Mucosa of descending colon (tissue), 3 donors: ENCODE measurements around the gene OR4A16. TPM values are rescaled to one million over a fixed set of nuclear protein-coding genes. Genes with fewer than 3 reads are reported as not detected.

ENCODE experiments used
- ATAC-seq: fragments of 200-7000 bp; cut with Tn5 transposase; one replicate; pipeline ENCODE4 v1.9.1; 2020; ENCODE audit warnings: mild to moderate bottlenecking, moderate library complexity
- DNase-seq, 3 donors: peaks; one replicate each; pipeline ENCODE4 v3.0.0-alpha.2; 2020
- H3K36me3 ChIP-seq: fragments of 200-600 bp; one replicate; pipeline ENCODE4 v1.8.0; 2021; ENCODE audit warnings: low read depth, mild to moderate bottlenecking
- H3K4me1 ChIP-seq: fragments of 200-600 bp; one replicate; pipeline ENCODE4 v1.8.0; 2021; ENCODE audit warnings: low read depth, mild to moderate bottlenecking
- H3K4me3 ChIP-seq: fragments of 200-600 bp; one replicate; pipeline ENCODE4 v1.8.0; 2021; ENCODE audit warnings: mild to moderate bottlenecking
- H3K9me3 ChIP-seq: fragments of 200-600 bp; one replicate; pipeline ENCODE4 v1.8.0; 2021; ENCODE audit warnings: mild to moderate bottlenecking
- CTCF ChIP-seq: fragments of 200-600 bp; IDR thresholded peaks from one replicate; pipeline ENCODE4 v1.8.0; 2022; ENCODE audit warnings: antibody characterized with exemption, mild to moderate bottlenecking
- intact Hi-C, 2 donors: fragments of 100-400 bp; cut with DNase I in 1 of 2; cut with micrococcal nuclease in 1 of 2; formaldehyde crosslinking; loops; one replicate each; pipeline versions ENCODE4 v1.11.0 to v1.11.1; 2022; cut with DNase I, micrococcal nuclease
- long read RNA-seq, 2 donors: library from polyadenylated mRNA; unstranded; transcript quantifications; one replicate each; pipeline ENCODE4 v2.0.0, GENCODE V29; 2019 to 2021
- total RNA-seq, 3 donors: library from RNA; stranded (reverse); fragmentation: NEBNext Ultra II Directional in 2 of 3; extraction: Animal tissue kit (Norgen Biotek cat#: 25700) in 2 of 3; gene quantifications; one replicate each; pipeline versions ENCODE4 v1.2.1 to v1.2.4, GENCODE V29; 2021 to 2023
- donor health status: DM: no; HTN: no; CAD: no; lungs with moderate emphysema.
- donor health status: DM: no; HTN: no; CAD: no.
- donor health status: DM: no; HTN: yes; CAD: no.

The OR4A16 gene
- total RNA-seq, result not detected
- long read RNA-seq, donor 1, result 0 reads
- long read RNA-seq, donor 2, result 0 reads

- ATAC-seq, result no peak
- Histone ChIP-seq H3K4me3 (no peak within 1 kb of the TSS), H3K9me3 (peaks cover 62% of the 10 kb centered on the region), H3K4me1 (no peaks in the 10 kb centered on the region), H3K36me3 (no peaks in the 10 kb centered on the region)
- intact Hi-C loops, result no loop called here
- no peak for DNase-seq
- TF ChIP-seq CTCF, result no peak
Measured at GRCh38 chr11:55342901-55343300, at the start of gene OR4A16. Gene OR4A16 (plus strand): TSS chr11:55343201. CDS start chr11:55343201, 0 bp downstream.

GRCh38 chr11:55324500-55324899, 18.5 kb upstream of the OR4A16 start:
- no peaks in the 10 kb centered on the region for H3K4me1 ChIP-seq
- ATAC-seq (no peak), DNase-seq (no peak)
- no peak overlapping the region for H3K4me3 ChIP-seq
- H3K9me3 ChIP-seq, result peaks cover 44% of the 10 kb centered on the region
- intact Hi-C loops, result no loop called here
- no peaks in the 10 kb centered on the region for H3K36me3 ChIP-seq
- no peak for TF ChIP-seq CTCF

- H3K9me3 ChIP-seq, result peaks cover 67% of the 10 kb centered on the region
- H3K4me3 ChIP-seq, result no peak overlapping the region
- no peak for TF ChIP-seq CTCF
- intact Hi-C loops, result no loop called here
- ATAC-seq (no peak), DNase-seq (no peak)
- no peaks in the 10 kb centered on the region for H3K36me3 ChIP-seq
- H3K4me1 ChIP-seq, result no peaks in the 10 kb centered on the region
Measured at GRCh38 chr11:55345306-55345705, 2.3 kb downstream of the OR4A16 start.

- TF ChIP-seq CTCF, result no peak
- no peak for DNase-seq
- Histone ChIP-seq H3K36me3 (no peaks in the 10 kb centered on the region), H3K4me1 (no peaks in the 10 kb centered on the region), H3K4me3 (no peak overlapping the region), H3K9me3 (peaks cover 56% of the 10 kb centered on the region)
- ATAC-seq, result no peak
- intact Hi-C loops, result no loop called here
Measured at GRCh38 chr11:55349032-55349431, 6.0 kb downstream of the OR4A16 start.

GRCh38 chr11:55357560-55358184, 14.7 kb downstream of the OR4A16 start:
- no peak for TF ChIP-seq CTCF
- Histone ChIP-seq H3K36me3 (no peaks in the 10 kb centered on the region), H3K4me3 (no peak overlapping the region), H3K4me1 (no peaks in the 10 kb centered on the region), H3K9me3 (peaks cover 67% of the 10 kb centered on the region)
- no peak for ATAC-seq
- intact Hi-C loops, result no loop called here
- no peak for DNase-seq

- intact Hi-C loops, result no loop called here
- H3K4me1 ChIP-seq, result no peaks in the 10 kb centered on the region
- peaks cover 53% of the 10 kb centered on the region for H3K9me3 ChIP-seq
- ATAC-seq, result no peak
- no peaks in the 10 kb centered on the region for H3K36me3 ChIP-seq
- no peak for TF ChIP-seq CTCF
- no peak for DNase-seq
- H3K4me3 ChIP-seq, result no peak within 1 kb of the TSS
Measured at GRCh38 chr11:55367674-55368073, 24.7 kb downstream of the OR4A16 start, which contains the start of gene OR4A15. Gene OR4A15 (plus strand): TSS chr11:55367974. CDS start chr11:55367974, 0 bp downstream.
